ENCODE results near the gene VSTM2L. TPM values are rescaled to one million over a fixed set of nuclear protein-coding genes. Genes with fewer than 3 reads are reported as not detected.

VSTM2L gene
- total and polyA plus RNA-seq, 2 of the 13 experiments (the other 11 are each of a cell fraction or from before 2014, with no cell fraction given) = not detected

DNA sequence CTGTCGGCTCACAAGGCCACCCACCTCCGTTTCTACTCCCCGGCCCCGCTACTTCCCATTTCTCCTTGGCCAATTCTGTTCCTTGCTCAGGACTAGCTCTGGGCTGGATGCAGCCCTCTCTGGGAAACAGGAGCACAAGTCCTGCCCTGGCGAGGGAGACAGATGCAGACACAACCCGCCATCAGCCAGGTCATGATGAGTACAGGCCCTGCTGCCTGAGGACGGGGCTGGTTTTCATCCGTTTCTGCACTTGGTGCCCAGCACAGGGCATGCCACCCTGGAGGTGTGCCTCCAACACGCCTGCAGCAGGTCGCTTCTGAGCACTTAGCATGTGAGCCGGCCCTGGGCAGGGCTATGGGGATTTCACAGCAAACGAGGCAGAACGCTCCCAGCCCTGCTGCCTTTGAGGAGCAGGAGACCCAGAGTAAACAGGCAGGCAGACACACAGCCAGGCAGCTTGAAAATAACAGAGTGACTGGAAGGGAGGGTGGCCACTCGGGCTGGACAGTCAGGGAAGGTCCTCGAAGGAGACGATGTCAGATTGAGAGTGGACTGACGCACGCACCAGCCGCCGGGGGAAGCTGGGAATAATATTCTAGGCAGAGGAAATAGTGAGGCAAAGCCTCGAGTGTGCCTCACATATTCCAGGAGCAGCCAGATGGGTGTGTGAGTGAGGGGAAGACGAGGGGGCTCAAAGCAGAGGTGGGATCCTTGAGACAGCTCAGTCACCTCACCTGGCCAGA lies 21.2 kb upstream of the VSTM2L start (continued):
- TF ChIP-seq, protein P1, sequence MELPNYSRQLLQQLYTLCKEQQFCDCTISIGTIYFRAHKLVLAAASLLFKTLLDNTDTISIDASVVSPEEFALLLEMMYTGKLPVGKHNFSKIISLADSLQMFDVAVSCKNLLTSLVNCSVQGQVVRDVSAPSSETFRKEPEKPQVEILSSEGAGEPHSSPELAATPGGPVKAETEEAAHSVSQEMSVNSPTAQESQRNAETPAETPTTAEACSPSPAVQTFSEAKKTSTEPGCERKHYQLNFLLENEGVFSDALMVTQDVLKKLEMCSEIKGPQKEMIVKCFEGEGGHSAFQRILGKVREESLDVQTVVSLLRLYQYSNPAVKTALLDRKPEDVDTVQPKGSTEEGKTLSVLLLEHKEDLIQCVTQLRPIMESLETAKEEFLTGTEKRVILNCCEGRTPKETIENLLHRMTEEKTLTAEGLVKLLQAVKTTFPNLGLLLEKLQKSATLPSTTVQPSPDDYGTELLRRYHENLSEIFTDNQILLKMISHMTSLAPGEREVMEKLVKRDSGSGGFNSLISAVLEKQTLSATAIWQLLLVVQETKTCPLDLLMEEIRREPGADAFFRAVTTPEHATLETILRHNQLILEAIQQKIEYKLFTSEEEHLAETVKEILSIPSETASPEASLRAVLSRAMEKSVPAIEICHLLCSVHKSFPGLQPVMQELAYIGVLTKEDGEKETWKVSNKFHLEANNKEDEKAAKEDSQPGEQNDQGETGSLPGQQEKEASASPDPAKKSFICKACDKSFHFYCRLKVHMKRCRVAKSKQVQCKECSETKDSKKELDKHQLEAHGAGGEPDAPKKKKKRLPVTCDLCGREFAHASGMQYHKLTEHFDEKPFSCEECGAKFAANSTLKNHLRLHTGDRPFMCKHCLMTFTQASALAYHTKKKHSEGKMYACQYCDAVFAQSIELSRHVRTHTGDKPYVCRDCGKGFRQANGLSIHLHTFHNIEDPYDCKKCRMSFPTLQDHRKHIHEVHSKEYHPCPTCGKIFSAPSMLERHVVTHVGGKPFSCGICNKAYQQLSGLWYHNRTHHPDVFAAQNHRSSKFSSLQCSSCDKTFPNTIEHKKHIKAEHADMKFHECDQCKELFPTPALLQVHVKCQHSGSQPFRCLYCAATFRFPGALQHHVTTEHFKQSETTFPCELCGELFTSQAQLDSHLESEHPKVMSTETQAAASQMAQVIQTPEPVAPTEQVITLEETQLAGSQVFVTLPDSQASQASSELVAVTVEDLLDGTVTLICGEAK (IDR thresholded peaks at IDR 0.05) = no peak
- TF ChIP-seq, protein P1 (CRISPR knock-in tag; IDR thresholded peaks at IDR 0.05) = no peak; the same call in 1 of the 2 replicates
- TF ChIP-seq ZNF432 (CRISPR knock-in tag; IDR thresholded peaks at IDR 0.05; ENCODE audit: borderline replicate concordance) (no peak), ZNF564 (CRISPR knock-in tag; IDR thresholded peaks at IDR 0.05) (no peak), ZNF20 (CRISPR knock-in tag; IDR thresholded peaks at IDR 0.05) (no peak), HOXA7 (CRISPR knock-in tag; IDR thresholded peaks at IDR 0.05) (peak; percentile 54; the same call in 1 of the 2 replicates), RFXAP (CRISPR knock-in tag; IDR thresholded peaks at IDR 0.05; ENCODE audit: borderline replicate concordance) (no peak), ZNF234 (CRISPR knock-in tag; conservative IDR thresholded peaks at IDR 0.05) (no peak), NKX3-1 (CRISPR knock-in tag; IDR thresholded peaks at IDR 0.05) (no peak), PCBP1 (IDR thresholded peaks at IDR 0.05; ENCODE audit: borderline replicate concordance, low read depth, low read length) (no peak)
- TF ChIP-seq, protein P2, sequence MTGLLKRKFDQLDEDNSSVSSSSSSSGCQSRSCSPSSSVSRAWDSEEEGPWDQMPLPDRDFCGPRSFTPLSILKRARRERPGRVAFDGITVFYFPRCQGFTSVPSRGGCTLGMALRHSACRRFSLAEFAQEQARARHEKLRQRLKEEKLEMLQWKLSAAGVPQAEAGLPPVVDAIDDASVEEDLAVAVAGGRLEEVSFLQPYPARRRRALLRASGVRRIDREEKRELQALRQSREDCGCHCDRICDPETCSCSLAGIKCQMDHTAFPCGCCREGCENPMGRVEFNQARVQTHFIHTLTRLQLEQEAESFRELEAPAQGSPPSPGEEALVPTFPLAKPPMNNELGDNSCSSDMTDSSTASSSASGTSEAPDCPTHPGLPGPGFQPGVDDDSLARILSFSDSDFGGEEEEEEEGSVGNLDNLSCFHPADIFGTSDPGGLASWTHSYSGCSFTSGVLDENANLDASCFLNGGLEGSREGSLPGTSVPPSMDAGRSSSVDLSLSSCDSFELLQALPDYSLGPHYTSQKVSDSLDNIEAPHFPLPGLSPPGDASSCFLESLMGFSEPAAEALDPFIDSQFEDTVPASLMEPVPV (CRISPR knock-in tag; IDR thresholded peaks at IDR 0.05) = no peak
- TF ChIP-seq, protein P3, sequence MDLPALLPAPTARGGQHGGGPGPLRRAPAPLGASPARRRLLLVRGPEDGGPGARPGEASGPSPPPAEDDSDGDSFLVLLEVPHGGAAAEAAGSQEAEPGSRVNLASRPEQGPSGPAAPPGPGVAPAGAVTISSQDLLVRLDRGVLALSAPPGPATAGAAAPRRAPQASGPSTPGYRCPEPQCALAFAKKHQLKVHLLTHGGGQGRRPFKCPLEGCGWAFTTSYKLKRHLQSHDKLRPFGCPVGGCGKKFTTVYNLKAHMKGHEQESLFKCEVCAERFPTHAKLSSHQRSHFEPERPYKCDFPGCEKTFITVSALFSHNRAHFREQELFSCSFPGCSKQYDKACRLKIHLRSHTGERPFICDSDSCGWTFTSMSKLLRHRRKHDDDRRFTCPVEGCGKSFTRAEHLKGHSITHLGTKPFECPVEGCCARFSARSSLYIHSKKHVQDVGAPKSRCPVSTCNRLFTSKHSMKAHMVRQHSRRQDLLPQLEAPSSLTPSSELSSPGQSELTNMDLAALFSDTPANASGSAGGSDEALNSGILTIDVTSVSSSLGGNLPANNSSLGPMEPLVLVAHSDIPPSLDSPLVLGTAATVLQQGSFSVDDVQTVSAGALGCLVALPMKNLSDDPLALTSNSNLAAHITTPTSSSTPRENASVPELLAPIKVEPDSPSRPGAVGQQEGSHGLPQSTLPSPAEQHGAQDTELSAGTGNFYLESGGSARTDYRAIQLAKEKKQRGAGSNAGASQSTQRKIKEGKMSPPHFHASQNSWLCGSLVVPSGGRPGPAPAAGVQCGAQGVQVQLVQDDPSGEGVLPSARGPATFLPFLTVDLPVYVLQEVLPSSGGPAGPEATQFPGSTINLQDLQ (CRISPR knock-in tag; IDR thresholded peaks at IDR 0.05) = no peak
- TF ChIP-seq, protein P4, sequence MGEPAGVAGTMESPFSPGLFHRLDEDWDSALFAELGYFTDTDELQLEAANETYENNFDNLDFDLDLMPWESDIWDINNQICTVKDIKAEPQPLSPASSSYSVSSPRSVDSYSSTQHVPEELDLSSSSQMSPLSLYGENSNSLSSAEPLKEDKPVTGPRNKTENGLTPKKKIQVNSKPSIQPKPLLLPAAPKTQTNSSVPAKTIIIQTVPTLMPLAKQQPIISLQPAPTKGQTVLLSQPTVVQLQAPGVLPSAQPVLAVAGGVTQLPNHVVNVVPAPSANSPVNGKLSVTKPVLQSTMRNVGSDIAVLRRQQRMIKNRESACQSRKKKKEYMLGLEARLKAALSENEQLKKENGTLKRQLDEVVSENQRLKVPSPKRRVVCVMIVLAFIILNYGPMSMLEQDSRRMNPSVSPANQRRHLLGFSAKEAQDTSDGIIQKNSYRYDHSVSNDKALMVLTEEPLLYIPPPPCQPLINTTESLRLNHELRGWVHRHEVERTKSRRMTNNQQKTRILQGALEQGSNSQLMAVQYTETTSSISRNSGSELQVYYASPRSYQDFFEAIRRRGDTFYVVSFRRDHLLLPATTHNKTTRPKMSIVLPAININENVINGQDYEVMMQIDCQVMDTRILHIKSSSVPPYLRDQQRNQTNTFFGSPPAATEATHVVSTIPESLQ (CRISPR knock-in tag; conservative IDR thresholded peaks at IDR 0.05) = no peak

All from HepG2 (cell line).